T-helper 2 cell treated with Interferon-gamma antibody and Interleukin-4, amounts not matched to agents 5 μg/mL and 100 μg/mL, for 36 hours (primary cell): ENCODE results near the gene ABCG1.

Experiments used
- DNase-seq: peaks from one replicate; pipeline ENCODE4 v3.0.0; 2021; ENCODE audit warnings: low spot score
- H3K27ac Mint-ChIP-seq: one replicate; pipeline ENCODE4 v1.8.0; 2021; ENCODE audit warnings: mild to moderate bottlenecking, mixed read lengths
- H3K27me3 Mint-ChIP-seq: one replicate; pipeline ENCODE4 v1.8.0; 2021; ENCODE audit warnings: low read depth, mixed read lengths
- H3K36me3 Mint-ChIP-seq: one replicate; pipeline ENCODE4 v1.8.0; 2021; ENCODE audit warnings: low read depth, mixed read lengths
- H3K4me1 Mint-ChIP-seq: one replicate; pipeline ENCODE4 v1.8.0; 2021; ENCODE audit warnings: low read depth, mixed read lengths
- H3K4me3 Mint-ChIP-seq: one replicate; pipeline ENCODE4 v1.8.0; 2022; ENCODE audit warnings: mild to moderate bottlenecking, moderate library complexity, mixed read lengths
- H3K9me3 Mint-ChIP-seq: one replicate; pipeline ENCODE4 v1.8.0; 2021; ENCODE audit warnings: mixed read lengths

The ABCG1 gene

DNA sequence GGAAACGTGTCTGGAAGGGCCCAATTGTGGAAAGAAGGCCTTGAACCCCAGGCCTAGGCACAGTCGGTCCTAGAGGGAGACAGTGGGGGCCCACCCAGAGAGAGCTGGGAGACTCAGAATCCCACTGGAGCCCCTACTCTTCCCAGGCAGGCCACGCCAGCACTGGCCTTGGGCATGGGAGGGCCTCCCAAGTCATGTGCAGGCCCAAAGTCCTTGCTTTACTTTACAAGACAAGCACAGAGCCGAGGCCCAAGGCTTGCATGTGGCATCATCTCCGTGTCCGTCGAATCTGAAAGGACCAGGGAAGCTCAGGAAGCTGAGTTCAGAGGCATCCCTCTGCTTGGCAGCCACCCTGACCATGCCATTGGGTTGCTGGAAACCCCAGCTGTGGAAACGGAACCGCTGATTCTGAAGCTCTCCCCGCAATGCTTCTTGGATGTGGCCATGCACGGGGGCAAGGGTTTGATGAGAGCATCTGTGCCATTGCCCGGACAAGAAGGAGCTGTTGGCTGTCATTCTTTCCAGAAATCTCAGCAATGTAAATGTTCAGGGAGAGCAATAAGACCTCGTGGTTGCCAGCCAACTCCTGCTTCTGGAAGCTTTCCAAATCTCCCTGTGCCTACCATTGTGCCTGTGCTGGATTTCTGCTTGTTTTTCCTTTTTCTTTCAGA, 32.8 kb downstream of the ABCG1 start:
- Mint-ChIP-seq H3K27me3 (no peaks in the 10 kb centered on the region), H3K4me1 (peaks cover 13% of the 10 kb centered on the region), H3K27ac (no peak overlapping the region), H3K36me3 (peaks cover 4% of the 10 kb centered on the region), H3K4me3 (no peak overlapping the region), H3K9me3 (no peaks in the 10 kb centered on the region)
- DNase-seq = no peak

DNA sequence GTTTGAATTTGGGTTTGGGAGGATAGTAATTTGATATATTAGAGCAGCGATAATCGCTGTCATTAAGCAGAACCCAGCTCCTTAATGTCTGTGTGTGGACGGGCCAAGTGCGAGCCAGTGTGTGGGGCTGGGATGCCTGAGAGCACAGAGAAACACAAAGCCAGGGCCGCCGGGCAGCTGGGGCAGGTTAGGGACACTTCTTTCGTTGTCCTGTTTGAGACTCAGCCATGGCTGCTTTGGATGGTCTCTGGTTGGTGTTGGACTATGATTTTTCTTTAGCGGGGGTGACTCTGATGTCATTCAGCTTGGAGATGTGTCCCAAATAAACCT, 33.4 kb downstream of the ABCG1 start:
- H3K27me3 Mint-ChIP-seq = no peaks in the 10 kb centered on the region
- H3K4me1 Mint-ChIP-seq = peaks cover 13% of the 10 kb centered on the region
- no peaks in the 10 kb centered on the region for H3K9me3 Mint-ChIP-seq
- DNase-seq = no peak
- no peak overlapping the region for H3K27ac Mint-ChIP-seq
- H3K36me3 Mint-ChIP-seq = peaks cover 4% of the 10 kb centered on the region
- H3K4me3 Mint-ChIP-seq = no peak overlapping the region

- Mint-ChIP-seq H3K4me1 (peaks cover 15% of the 10 kb centered on the region), H3K36me3 (peaks cover 1% of the 10 kb centered on the region), H3K9me3 (no peaks in the 10 kb centered on the region), H3K4me3 (no peak overlapping the region), H3K27me3 (no peaks in the 10 kb centered on the region), H3K27ac (no peak overlapping the region)
- DNase-seq = no peak
Measured at GRCh38 chr21:42252778-42253340, 33.9 kb downstream of the ABCG1 start.

DNA sequence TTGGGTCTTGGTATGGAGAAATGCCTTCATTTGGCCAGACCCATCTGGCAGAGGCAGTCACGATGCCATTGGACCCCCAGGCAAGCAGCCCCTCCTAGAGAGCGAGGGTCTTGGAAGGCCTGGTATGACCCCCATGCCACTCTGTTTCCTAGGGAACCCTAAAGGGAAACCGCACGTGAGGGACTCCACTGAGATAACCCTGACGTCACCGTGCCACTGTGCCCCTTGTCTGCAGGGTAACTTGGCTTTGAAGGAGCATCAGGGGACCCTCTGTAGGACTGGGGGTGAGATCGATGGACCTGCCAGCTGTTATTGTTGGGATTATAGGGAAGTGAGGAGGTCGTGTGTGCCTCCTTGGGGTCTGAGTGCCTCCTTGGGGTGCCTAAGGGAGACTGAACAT, 34.5 kb downstream of the ABCG1 start:
- Mint-ChIP-seq H3K27ac (no peak overlapping the region), H3K27me3 (peaks cover 1% of the 10 kb centered on the region), H3K9me3 (no peaks in the 10 kb centered on the region), H3K4me3 (no peak overlapping the region), H3K36me3 (no peaks in the 10 kb centered on the region), H3K4me1 (peaks cover 17% of the 10 kb centered on the region)
- no peak for DNase-seq

DNA sequence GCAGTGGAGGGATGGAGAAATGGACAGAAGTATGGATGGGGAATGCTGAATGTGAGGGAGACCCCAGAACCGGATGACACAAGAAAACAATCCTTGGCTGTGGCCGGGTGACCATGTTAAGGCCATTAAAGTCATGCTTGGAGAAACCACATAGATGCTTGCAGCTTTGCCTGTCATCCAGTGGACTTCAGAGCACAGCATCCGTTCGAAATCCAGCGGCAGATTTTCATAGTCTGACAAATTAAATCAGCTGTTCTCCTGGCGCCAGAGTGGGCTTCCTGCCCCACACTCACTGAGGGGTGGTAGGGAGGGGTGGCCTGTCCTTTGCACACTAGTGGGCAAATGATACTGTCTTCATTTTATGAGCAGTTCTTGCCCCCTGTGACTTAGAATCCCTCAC, 35.1 kb downstream of the ABCG1 start:
- no peak for DNase-seq
- H3K36me3 Mint-ChIP-seq = no peaks in the 10 kb centered on the region
- H3K4me3 Mint-ChIP-seq = no peak overlapping the region
- H3K4me1 Mint-ChIP-seq = peaks cover 19% of the 10 kb centered on the region
- no peaks in the 10 kb centered on the region for H3K9me3 Mint-ChIP-seq
- H3K27ac Mint-ChIP-seq = no peak overlapping the region
- H3K27me3 Mint-ChIP-seq = peaks cover 2% of the 10 kb centered on the region

- Mint-ChIP-seq H3K27me3 (peaks cover 2% of the 10 kb centered on the region), H3K27ac (no peak overlapping the region), H3K4me1 (peaks cover 19% of the 10 kb centered on the region), H3K36me3 (no peaks in the 10 kb centered on the region), H3K4me3 (no peak overlapping the region), H3K9me3 (no peaks in the 10 kb centered on the region)
- no peak for DNase-seq
Measured at GRCh38 chr21:42254651-42255601, 36.0 kb downstream of the ABCG1 start.

- Mint-ChIP-seq H3K4me1 (peaks cover 19% of the 10 kb centered on the region), H3K27ac (no peak overlapping the region), H3K9me3 (no peaks in the 10 kb centered on the region), H3K36me3 (no peaks in the 10 kb centered on the region), H3K4me3 (no peak overlapping the region), H3K27me3 (peaks cover 2% of the 10 kb centered on the region)
- DNase-seq = no peak
Measured at GRCh38 chr21:42255825-42256224, 36.9 kb downstream of the ABCG1 start.

- H3K27ac Mint-ChIP-seq = no peak overlapping the region
- no peaks in the 10 kb centered on the region for H3K36me3 Mint-ChIP-seq
- H3K9me3 Mint-ChIP-seq = no peaks in the 10 kb centered on the region
- DNase-seq = no peak
- H3K27me3 Mint-ChIP-seq = peaks cover 2% of the 10 kb centered on the region
- H3K4me3 Mint-ChIP-seq = no peak overlapping the region
- peaks cover 16% of the 10 kb centered on the region for H3K4me1 Mint-ChIP-seq
Measured at GRCh38 chr21:42256316-42256715, 37.4 kb downstream of the ABCG1 start.

DNA sequence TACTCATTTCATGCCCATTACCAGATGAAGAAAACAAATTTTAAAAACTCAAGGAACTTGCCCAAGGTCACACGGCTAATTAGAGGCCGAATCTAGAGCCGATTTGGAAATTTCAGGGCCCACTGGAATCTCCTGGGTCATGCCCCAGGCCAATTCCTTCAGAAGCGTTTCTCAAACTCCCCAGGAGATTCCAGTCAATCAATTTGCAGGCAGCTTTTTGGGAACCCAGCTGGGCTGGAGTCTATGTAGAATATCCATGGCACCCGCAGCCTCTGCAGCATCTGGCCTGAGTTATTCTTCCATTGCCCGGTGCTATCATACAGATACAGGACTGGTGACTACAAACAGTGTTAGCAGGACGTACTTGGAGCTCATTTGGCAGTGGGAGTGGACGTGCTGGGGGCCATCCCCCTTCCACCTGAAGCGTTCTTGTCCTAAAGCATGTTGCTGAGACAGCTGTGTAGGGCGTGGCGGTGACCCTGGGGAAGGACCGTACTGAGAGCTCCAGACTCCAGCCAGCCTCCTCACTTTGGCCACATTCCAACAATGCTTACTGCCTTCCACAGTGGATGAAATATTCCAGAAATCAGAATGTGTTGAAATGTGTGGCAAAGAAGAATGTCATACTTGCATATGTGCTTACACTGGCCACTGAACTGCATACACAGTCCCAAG, 38.3 kb downstream of the ABCG1 start:
- no peak overlapping the region for H3K4me3 Mint-ChIP-seq
- no peak overlapping the region for H3K27ac Mint-ChIP-seq
- H3K4me1 Mint-ChIP-seq = peaks cover 15% of the 10 kb centered on the region
- no peak for DNase-seq
- H3K36me3 Mint-ChIP-seq = no peaks in the 10 kb centered on the region
- H3K27me3 Mint-ChIP-seq = peaks cover 2% of the 10 kb centered on the region
- no peaks in the 10 kb centered on the region for H3K9me3 Mint-ChIP-seq

- Mint-ChIP-seq H3K27me3 (peaks cover 2% of the 10 kb centered on the region), H3K4me3 (no peak overlapping the region), H3K36me3 (no peaks in the 10 kb centered on the region), H3K27ac (no peak overlapping the region), H3K9me3 (no peaks in the 10 kb centered on the region), H3K4me1 (peaks cover 15% of the 10 kb centered on the region)
- DNase-seq = peak; percentile 63
Measured at GRCh38 chr21:42258150-42258884, 39.4 kb downstream of the ABCG1 start.

- H3K4me1 Mint-ChIP-seq = peaks cover 10% of the 10 kb centered on the region
- no peak for DNase-seq
- H3K36me3 Mint-ChIP-seq = no peaks in the 10 kb centered on the region
- no peak overlapping the region for H3K4me3 Mint-ChIP-seq
- no peaks in the 10 kb centered on the region for H3K9me3 Mint-ChIP-seq
- H3K27me3 Mint-ChIP-seq = peaks cover 5% of the 10 kb centered on the region
- no peak overlapping the region for H3K27ac Mint-ChIP-seq
Measured at GRCh38 chr21:42258885-42259407, 40.0 kb downstream of the ABCG1 start.

DNA sequence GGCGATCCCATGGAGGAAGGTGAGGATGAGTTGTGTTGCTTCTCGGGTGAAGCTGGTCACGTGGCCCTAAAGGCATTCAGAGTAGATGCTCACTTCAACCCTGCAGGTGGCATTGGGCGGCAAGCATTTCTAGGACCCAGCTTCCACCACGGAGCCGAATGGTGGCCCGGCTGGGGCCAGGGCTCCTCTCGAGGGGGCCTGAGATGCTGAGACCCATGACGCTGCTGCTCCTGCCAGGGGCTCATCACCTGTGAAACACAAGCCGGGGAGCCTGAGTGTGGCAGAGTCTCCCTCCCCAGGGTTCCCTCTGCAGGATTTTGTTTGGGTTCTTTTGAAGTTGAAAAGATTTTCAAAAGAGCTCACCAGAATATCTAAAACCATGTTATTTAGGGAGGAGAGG, 41.2 kb downstream of the ABCG1 start:
- Mint-ChIP-seq H3K9me3 (no peaks in the 10 kb centered on the region), H3K4me3 (no peak overlapping the region), H3K27ac (no peak overlapping the region), H3K27me3 (peaks cover 5% of the 10 kb centered on the region), H3K36me3 (no peaks in the 10 kb centered on the region), H3K4me1 (peaks cover 7% of the 10 kb centered on the region)
- DNase-seq = no peak

GRCh38 chr21:42261829-42262200, 42.9 kb downstream of the ABCG1 start:
- no peak for DNase-seq
- Mint-ChIP-seq H3K9me3 (no peaks in the 10 kb centered on the region), H3K36me3 (no peaks in the 10 kb centered on the region), H3K4me3 (no peak overlapping the region), H3K4me1 (peaks cover 7% of the 10 kb centered on the region), H3K27ac (no peak overlapping the region), H3K27me3 (peaks cover 5% of the 10 kb centered on the region)
